CD4-positive, alpha-beta memory T cell (primary cell): ENCODE results near the gene ATP5F1E. TPM values are rescaled to one million over a fixed set of nuclear protein-coding genes. Genes with fewer than 3 reads are reported as not detected.
A peak's percentile ranks its signal among the peaks of the same experiment; 100 is the strongest.

ENCODE experiments used
- CTCF ChIA-PET: fragments of 350-600 bp; sonication (Branson Sonifier 250); formaldehyde crosslinking; loops from one replicate; lab custom pipeline; 2021; ENCODE audit warnings: inconsistent platforms; ENCODE audit not compliant: partially characterized antibody; lab: Charles Lee
- POLR2A ChIA-PET: fragments of 350-600 bp; sonication (Branson Sonifier 250); formaldehyde crosslinking; loops from one replicate; lab custom pipeline; 2021; ENCODE audit not compliant: partially characterized antibody; lab: Charles Lee
- DNase-seq, 5 donors: peaks; one replicate each; pipeline versions ENCODE4 v3.0.0 to v3.0.0-alpha.2; 2020 to 2022; ENCODE audit warnings: mixed read lengths in 1 of 5
- H3K27ac ChIP-seq: one replicate; pipeline ENCODE4 v1.7.0; 2013; ENCODE audit warnings: low read depth, low read length
- H3K27me3 ChIP-seq: 2 replicates; pipeline ENCODE4 v1.7.0; 2013; ENCODE audit warnings: mild to moderate bottlenecking, low read length, moderate library complexity; ENCODE audit not compliant: insufficient read depth
- H3K36me3 ChIP-seq: 2 replicates; pipeline ENCODE4 v1.7.0; 2013; ENCODE audit warnings: mild to moderate bottlenecking, low read length, moderate library complexity; ENCODE audit not compliant: insufficient read depth
- H3K4me1 ChIP-seq: 2 replicates; pipeline ENCODE4 v1.7.0; 2013; ENCODE audit warnings: mild to moderate bottlenecking, low read length, moderate library complexity; ENCODE audit not compliant: insufficient read depth
- H3K4me3 ChIP-seq, 2 donors: one replicate each; pipeline ENCODE4 v1.7.0; 2013; ENCODE audit warnings: low read length in 2 of 2, mild to moderate bottlenecking in 1 of 2
- H3K9me3 ChIP-seq, 2 donors: one replicate each; pipeline ENCODE4 v1.7.0; 2013; ENCODE audit warnings: low read length in 2 of 2, control low read depth in 1 of 2; ENCODE audit not compliant: control insufficient read depth in 1 of 2
- H3K27ac Mint-ChIP-seq, 7 donors: one replicate each; pipeline ENCODE4 v1.8.0; 2020 to 2021; ENCODE audit warnings: mixed read lengths in 7 of 7, mild to moderate bottlenecking in 6 of 7, inconsistent platforms in 3 of 7, moderate library complexity in 3 of 7
- H3K27me3 Mint-ChIP-seq, 2 donors: one replicate each; pipeline ENCODE4 v1.8.0; 2020 to 2021; ENCODE audit warnings: mixed read lengths in 2 of 2
- H3K36me3 Mint-ChIP-seq, 2 donors: one replicate each; pipeline ENCODE4 v1.8.0; 2020 to 2021; ENCODE audit warnings: mixed read lengths in 2 of 2, inconsistent platforms in 1 of 2, mild to moderate bottlenecking in 1 of 2
- H3K4me1 Mint-ChIP-seq, 4 donors: one replicate each; pipeline ENCODE4 v1.8.0; 2020 to 2021; ENCODE audit warnings: mixed read lengths in 4 of 4, mild to moderate bottlenecking in 1 of 4
- H3K4me3 Mint-ChIP-seq, 8 donors: one replicate each; pipeline ENCODE4 v1.8.0; 2020 to 2021; ENCODE audit warnings: mixed read lengths in 8 of 8, mild to moderate bottlenecking in 7 of 8, moderate library complexity in 6 of 8, inconsistent platforms in 3 of 8
- H3K9me3 Mint-ChIP-seq, 8 donors: one replicate each; pipeline ENCODE4 v1.8.0; 2020 to 2021; ENCODE audit warnings: mixed read lengths in 8 of 8, mild to moderate bottlenecking in 5 of 8, inconsistent platforms in 3 of 8, moderate library complexity in 1 of 8
- intact Hi-C: fragments of 100-400 bp; cut with micrococcal nuclease; formaldehyde crosslinking; loops from one replicate; pipeline ENCODE4 v1.15.1; 2023
- polyA plus RNA-seq, 2 donors: library from polyadenylated mRNA; unstranded; fragments of 300-500 nt; fragmentation: Illumina TruSeq; gene quantifications; one replicate each; pipeline ENCODE4 v1.2.3, GENCODE V29; 2021
- total RNA-seq, 2 experiments: library from RNA; stranded (reverse); gene quantifications; one replicate each; pipeline ENCODE4 v1.2.3, GENCODE V29; 2021

Gene ATP5F1E
- total and polyA plus RNA-seq, 4 experiments from 2014 or later = 76.9 to 102 (median 80.9) TPM

DNA sequence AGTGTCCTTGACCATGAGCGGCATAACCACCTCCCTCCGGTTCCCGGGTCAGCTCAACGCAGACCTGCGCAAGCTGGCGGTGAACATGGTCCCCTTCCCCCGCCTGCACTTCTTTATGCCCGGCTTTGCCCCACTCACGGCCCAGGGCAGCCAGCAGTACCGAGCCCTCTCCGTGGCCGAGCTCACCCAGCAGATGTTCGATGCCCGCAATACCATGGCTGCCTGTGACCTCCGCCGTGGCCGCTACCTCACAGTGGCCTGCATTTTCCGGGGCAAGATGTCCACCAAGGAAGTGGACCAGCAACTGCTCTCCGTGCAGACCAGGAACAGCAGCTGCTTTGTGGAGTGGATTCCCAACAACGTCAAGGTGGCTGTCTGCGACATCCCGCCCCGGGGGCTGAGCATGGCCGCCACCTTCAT is 8.0 kb downstream of the ATP5F1E start:
- POLR2A ChIA-PET = interaction anchor here (0.9 kb wide), 1 partner anchor 19 kb away, joined by 3 read pairs; no protein-coding TSS in a partner anchor

DNA sequence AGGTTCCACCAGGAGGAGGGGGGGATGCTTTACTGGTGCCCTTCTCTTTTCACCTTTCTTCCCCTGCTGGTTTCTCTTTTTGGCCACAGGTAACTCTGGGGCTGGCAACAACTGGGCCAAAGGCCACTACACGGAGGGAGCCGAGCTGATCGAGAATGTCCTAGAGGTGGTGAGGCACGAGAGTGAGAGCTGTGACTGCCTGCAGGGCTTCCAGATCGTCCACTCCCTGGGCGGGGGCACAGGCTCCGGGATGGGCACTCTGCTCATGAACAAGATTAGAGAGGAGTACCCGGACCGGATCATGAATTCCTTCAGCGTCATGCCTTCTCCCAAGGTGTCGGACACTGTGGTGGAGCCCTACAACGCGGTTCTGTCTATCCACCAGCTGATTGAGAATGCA is 8.5 kb downstream of the ATP5F1E start:
- Mint-ChIP-seq H3K27me3 (no peaks in the 10 kb centered on the region), H3K36me3 (peaks cover 51 to 63% of the 10 kb centered on the region in 2 donors), H3K4me1 (peaks cover 24 to 41% (median 31%) of the 10 kb centered on the region in 4 donors), H3K4me3 (no peak overlapping the region), H3K27ac (peak overlapping the region in 1 of 7 donors; percentile 18), H3K9me3 (no peaks in the 10 kb centered on the region)
- Histone ChIP-seq H3K4me1 (peaks cover 26% of the 10 kb centered on the region), H3K36me3 (peaks cover 62% of the 10 kb centered on the region), H3K27me3 (no peaks in the 10 kb centered on the region), H3K27ac (no peak overlapping the region), H3K9me3 (no peaks in the 10 kb centered on the region), H3K4me3 (no peak overlapping the region)
- POLR2A ChIA-PET = interaction anchor here (1.0 kb wide), 1 partner anchor 8 kb away, joined by 4 read pairs; the partner anchor contains the start of gene ATP5F1E
- no peak for DNase-seq
- intact Hi-C loops = no loop called here
- CTCF ChIA-PET = no interaction called here

More for the DNA sequence above, 8.0 kb downstream of the ATP5F1E start:
- H3K4me3 ChIP-seq = no peak overlapping the region
- no peaks in the 10 kb centered on the region for H3K9me3 ChIP-seq
- no peak overlapping the region for H3K27ac ChIP-seq
- Mint-ChIP-seq H3K4me1 (peaks cover 30 to 46% (median 35%) of the 10 kb centered on the region in 4 donors), H3K27ac (no peak overlapping the region), H3K9me3 (no peaks in the 10 kb centered on the region), H3K4me3 (no peak overlapping the region), H3K27me3 (no peaks in the 10 kb centered on the region), H3K36me3 (peaks cover 56 to 66% of the 10 kb centered on the region in 2 donors)
- no peaks in the 10 kb centered on the region for H3K27me3 ChIP-seq
- intact Hi-C loops = no loop called here
- peaks cover 31% of the 10 kb centered on the region for H3K4me1 ChIP-seq
- peaks cover 68% of the 10 kb centered on the region for H3K36me3 ChIP-seq
- CTCF ChIA-PET = no interaction called here
- DNase-seq = peak in 1 of 5 donors; percentile 19

DNA sequence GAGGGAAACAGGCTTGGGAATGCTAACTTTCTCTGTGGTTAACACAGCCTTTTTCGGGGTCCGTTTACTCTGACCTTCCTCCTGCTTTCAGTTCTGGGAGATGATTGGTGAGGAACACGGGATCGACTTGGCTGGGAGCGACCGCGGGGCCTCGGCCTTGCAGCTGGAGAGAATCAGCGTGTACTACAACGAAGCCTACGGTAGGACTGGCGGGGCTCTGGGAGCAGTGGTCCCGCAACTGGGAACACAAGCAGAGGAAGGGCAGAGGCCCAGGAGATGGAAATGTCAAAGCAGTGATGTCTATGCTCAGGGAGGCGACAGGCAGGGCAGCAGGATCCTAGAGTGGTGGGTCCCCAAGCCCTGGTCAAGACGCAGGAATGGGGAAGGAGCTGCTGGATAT is 9.4 kb downstream of the ATP5F1E start:
- H3K27ac ChIP-seq = no peak overlapping the region
- peak overlapping the region in 1 of 7 donors; percentile 19 for H3K27ac Mint-ChIP-seq
- no peak overlapping the region for H3K4me3 ChIP-seq
- no peaks in the 10 kb centered on the region for H3K9me3 Mint-ChIP-seq
- H3K27me3 Mint-ChIP-seq = no peaks in the 10 kb centered on the region
- peaks cover 44 to 55% of the 10 kb centered on the region in 2 donors for H3K36me3 Mint-ChIP-seq
- H3K4me3 Mint-ChIP-seq = no peak overlapping the region
- no peaks in the 10 kb centered on the region for H3K27me3 ChIP-seq
- POLR2A ChIA-PET = interaction anchor here (1.0 kb wide), 1 partner anchor 9 kb away, joined by 4 read pairs; the partner anchor contains the start of gene ATP5F1E
- intact Hi-C loops = no loop called here
- peaks cover 58% of the 10 kb centered on the region for H3K36me3 ChIP-seq
- no peak for DNase-seq
- peaks cover 18% of the 10 kb centered on the region for H3K4me1 ChIP-seq
- CTCF ChIA-PET = no interaction called here
- H3K9me3 ChIP-seq = no peaks in the 10 kb centered on the region
- H3K4me1 Mint-ChIP-seq = peaks cover 19 to 35% (median 24%) of the 10 kb centered on the region in 4 donors

GRCh38 chr20:59020938-59021551 is 11.1 kb downstream of the ATP5F1E start:
- CTCF ChIA-PET = no interaction called here
- intact Hi-C loops = no loop called here

DNA sequence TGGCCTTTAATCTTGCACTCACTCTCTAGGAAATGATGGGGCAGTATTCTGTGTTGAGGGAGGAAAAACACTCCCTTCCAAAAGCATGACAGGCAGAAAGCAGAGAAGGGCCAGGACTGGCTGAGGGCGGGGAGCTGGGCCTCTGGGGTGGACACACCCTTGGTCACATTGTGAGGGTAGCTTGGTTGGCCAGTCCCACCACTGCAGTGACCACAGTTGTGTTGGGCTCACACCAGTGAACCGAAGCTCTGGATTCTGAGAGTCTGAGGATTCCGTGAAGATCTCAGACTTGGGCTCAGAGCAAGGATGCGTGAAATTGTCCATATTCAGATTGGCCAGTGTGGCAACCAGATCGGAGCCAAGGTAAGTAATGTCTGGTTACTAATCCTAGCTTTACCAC is 12.9 kb downstream of the ATP5F1E start, which contains the start of gene TUBB1:
Gene TUBB1 (plus strand): TSS at position 213 of the 400 bp plus-strand sequence. CDS start 94 bp downstream, at position 307.
- Mint-ChIP-seq H3K36me3 (peaks cover 18 to 25% of the 10 kb centered on the region in 2 donors), H3K9me3 (no peaks in the 10 kb centered on the region), H3K27ac (peak within 1 kb of the TSS in 1 of 7 donors; percentile 13), H3K4me3 (peak within 1 kb of the TSS in 1 of 8 donors; percentile 18), H3K27me3 (no peaks in the 10 kb centered on the region), H3K4me1 (peaks cover 16 to 31% (median 19%) of the 10 kb centered on the region in 4 donors)
- H3K27ac ChIP-seq = no peak within 1 kb of the TSS
- ChIA-PET CTCF (interaction anchor here (1.0 to 1.2 kb wide), 2 partner anchors 13 to 149 kb away, joined by 3 to 7 read pairs; partner anchors contain the start of gene ATP5F1E), POLR2A (interaction anchor here (4.1 kb wide), 1 partner anchor 13 kb away, joined by 19 read pairs; the partner anchor contains the start of gene ATP5F1E)
- no peaks in the 10 kb centered on the region for H3K9me3 ChIP-seq
- peaks cover 24% of the 10 kb centered on the region for H3K36me3 ChIP-seq
- peaks cover 20% of the 10 kb centered on the region for H3K4me1 ChIP-seq
- no peak for DNase-seq
- H3K4me3 ChIP-seq = no peak within 1 kb of the TSS
- no peaks in the 10 kb centered on the region for H3K27me3 ChIP-seq
- intact Hi-C loops = no loop called here

More at GRCh38 chr20:59020938-59021551, 11.1 kb downstream of the ATP5F1E start:
- peak overlapping the region in 3 of 7 donors; percentile 15 to 32 (median 30) for H3K27ac Mint-ChIP-seq
- no peak overlapping the region for H3K27ac ChIP-seq
- H3K27me3 Mint-ChIP-seq = no peaks in the 10 kb centered on the region
- H3K36me3 Mint-ChIP-seq = peaks cover 30 to 40% of the 10 kb centered on the region in 2 donors
- peaks cover 41% of the 10 kb centered on the region for H3K36me3 ChIP-seq
- no peaks in the 10 kb centered on the region for H3K27me3 ChIP-seq
- no peak overlapping the region for H3K4me3 Mint-ChIP-seq
- no peaks in the 10 kb centered on the region for H3K9me3 Mint-ChIP-seq
- H3K4me1 ChIP-seq = peaks cover 11% of the 10 kb centered on the region
- H3K4me3 ChIP-seq = no peak overlapping the region
- POLR2A ChIA-PET = interaction anchor here (1.0 to 1.6 kb wide), 2 partner anchors 11 to 109 kb away, joined by 3 read pairs; partner anchors contain the start of gene ATP5F1E
- peaks cover 14 to 35% (median 21%) of the 10 kb centered on the region in 4 donors for H3K4me1 Mint-ChIP-seq
- H3K9me3 ChIP-seq = no peaks in the 10 kb centered on the region
- no peak for DNase-seq

DNA sequence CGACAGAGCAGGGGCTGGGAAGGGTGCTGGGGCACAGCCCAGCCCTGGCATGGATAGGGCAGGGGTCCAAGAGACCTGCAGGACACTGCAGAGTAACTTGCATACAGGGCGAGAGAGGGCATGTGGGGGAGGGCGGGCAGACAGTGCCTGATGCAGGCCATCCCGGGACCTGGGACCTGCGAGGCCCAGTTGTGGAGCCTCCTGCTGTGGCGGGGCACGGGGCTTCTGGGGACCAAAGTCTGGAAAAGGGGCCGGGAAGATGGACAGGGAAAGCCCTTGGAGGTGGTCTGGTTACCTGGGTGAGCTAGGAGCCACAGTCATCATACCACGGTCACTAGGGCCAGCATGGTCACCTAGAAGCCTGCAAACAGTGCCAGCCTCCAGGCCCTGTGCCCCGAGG is 13.3 kb downstream of the ATP5F1E start:
- Histone ChIP-seq H3K27ac (no peak overlapping the region), H3K27me3 (no peaks in the 10 kb centered on the region), H3K9me3 (no peaks in the 10 kb centered on the region), H3K4me1 (peaks cover 24% of the 10 kb centered on the region), H3K36me3 (peaks cover 20% of the 10 kb centered on the region), H3K4me3 (no peak overlapping the region)
- peak overlapping the region in 1 of 7 donors; percentile 13 for H3K27ac Mint-ChIP-seq
- intact Hi-C loops = no loop called here
- DNase-seq = no peak
- H3K9me3 Mint-ChIP-seq = no peaks in the 10 kb centered on the region
- peaks cover 14 to 21% of the 10 kb centered on the region in 2 donors for H3K36me3 Mint-ChIP-seq
- H3K4me3 Mint-ChIP-seq = peak overlapping the region in 1 of 8 donors; percentile 18
- H3K27me3 Mint-ChIP-seq = no peaks in the 10 kb centered on the region
- POLR2A ChIA-PET = interaction anchor here (4.1 kb wide), 1 partner anchor 13 kb away, joined by 19 read pairs; the partner anchor contains the start of gene ATP5F1E
- peaks cover 20 to 31% (median 23%) of the 10 kb centered on the region in 4 donors for H3K4me1 Mint-ChIP-seq
- CTCF ChIA-PET = interaction anchor here (1.2 kb wide), 1 partner anchor 148 kb away, joined by 7 read pairs; no protein-coding TSS in a partner anchor
